Bone marrow (tissue), 2 donors: Measurements from ENCODE around the gene SCN5A.

Experiments used
- DNase-seq, 2 donors: peaks; one replicate each; lab custom pipeline; 2025; lab: John Stamatoyannopoulos, UW

Gene SCN5A

GRCh38 chr3:38600551-38600950 is 48.9 kb downstream of the SCN5A start:
- no peak for DNase-seq

GRCh38 chr3:38599886-38600285 is 49.6 kb downstream of the SCN5A start:
- DNase-seq: no peak

GRCh38 chr3:38598791-38599190 is 50.7 kb downstream of the SCN5A start:
- no peak for DNase-seq

- DNase-seq: no peak
These were observed 51.9 kb downstream of the SCN5A start for GRCh38 chr3:38597502-38598060.

GRCh38 chr3:38595393-38595792 is 54.1 kb downstream of the SCN5A start:
- DNase-seq: no peak

GRCh38 chr3:38590521-38590920 is 59.0 kb downstream of the SCN5A start:
- no peak for DNase-seq

- no peak for DNase-seq
These were observed 60.2 kb downstream of the SCN5A start for GRCh38 chr3:38588995-38589937.

GRCh38 chr3:38588371-38588971 is 61.0 kb downstream of the SCN5A start:
- no peak for DNase-seq

GRCh38 chr3:38587548-38588131 is 61.8 kb downstream of the SCN5A start:
- no peak for DNase-seq

- DNase-seq: no peak
These were observed 62.7 kb downstream of the SCN5A start for GRCh38 chr3:38586546-38587520.

GRCh38 chr3:38585791-38586420 is 63.6 kb downstream of the SCN5A start:
- DNase-seq: no peak

- DNase-seq: no peak
These were observed 65.8 kb downstream of the SCN5A start for GRCh38 chr3:38583688-38584087.

GRCh38 chr3:38582941-38583645 is 66.4 kb downstream of the SCN5A start:
- no peak for DNase-seq

GRCh38 chr3:38582316-38582715 is 67.2 kb downstream of the SCN5A start:
- DNase-seq: no peak

GRCh38 chr3:38581774-38582173 is 67.7 kb downstream of the SCN5A start:
- DNase-seq: no peak

GRCh38 chr3:38580450-38581382 is 68.8 kb downstream of the SCN5A start:
- no peak for DNase-seq

GRCh38 chr3:38579551-38580449 is 69.7 kb downstream of the SCN5A start:
- DNase-seq: no peak

- DNase-seq: no peak
These were observed 70.3 kb downstream of the SCN5A start for GRCh38 chr3:38579141-38579540.
